Measurements from ENCODE around the gene SCG2. TPM values are rescaled to one million over a fixed set of nuclear protein-coding genes. Genes with fewer than 3 reads are reported as not detected.
"Not testable (repeated sequence)": the region's sequence is repeated elsewhere in the genome, so short reads cannot be mapped to it uniquely, and the experiment has no call there.

Gene SCG2
- total RNA-seq, 2 donors from 2014 or later: 0.56 to 4.9 TPM

GRCh38 chr2:223597076-223597475, 5.1 kb downstream of the SCG2 start:
- no peak overlapping the region for H3K4me3 ChIP-seq
- H3K27ac ChIP-seq: no peak overlapping the region
- ATAC-seq (ENCODE audit: insufficient number of reproducible peaks, low FRiP score, low read depth) (no peak), DNase-seq (ENCODE audit: low spot score) (no peak)
- no peaks in the 10 kb centered on the region for H3K27me3 ChIP-seq (replicated peaks; ENCODE audit: insufficient read depth)
- H3K4me1 ChIP-seq (ENCODE audit: control insufficient read depth in 1 of 2, low read depth in 2 of 2): no peaks in the 10 kb centered on the region
- H3K36me3 ChIP-seq: no peaks in the 10 kb centered on the region
- no peak for TF ChIP-seq CTCF (IDR thresholded peaks at IDR 0.05)
- no peaks in the 10 kb centered on the region for H3K9me3 ChIP-seq

GRCh38 chr2:223596208-223596607, 6.0 kb downstream of the SCG2 start:
- no peak for TF ChIP-seq CTCF (IDR thresholded peaks at IDR 0.05)
- no peaks in the 10 kb centered on the region for H3K4me1 ChIP-seq (ENCODE audit: control insufficient read depth in 1 of 2, low read depth in 2 of 2)
- H3K9me3 ChIP-seq: no peaks in the 10 kb centered on the region
- no peaks in the 10 kb centered on the region for H3K27me3 ChIP-seq (replicated peaks; ENCODE audit: insufficient read depth)
- H3K36me3 ChIP-seq: no peaks in the 10 kb centered on the region
- DNase-seq (ENCODE audit: low spot score) (no peak), ATAC-seq (ENCODE audit: insufficient number of reproducible peaks, low FRiP score, low read depth) (no peak)
- H3K27ac ChIP-seq: no peak overlapping the region
- H3K4me3 ChIP-seq: no peak overlapping the region

GRCh38 chr2:223594831-223595230, 7.3 kb downstream of the SCG2 start:
- no peaks in the 10 kb centered on the region for H3K27me3 ChIP-seq (replicated peaks; ENCODE audit: insufficient read depth)
- no peak overlapping the region for H3K4me3 ChIP-seq
- ATAC-seq (ENCODE audit: insufficient number of reproducible peaks, low FRiP score, low read depth) (no peak), DNase-seq (ENCODE audit: low spot score) (no peak)
- no peaks in the 10 kb centered on the region for H3K4me1 ChIP-seq (ENCODE audit: control insufficient read depth in 1 of 2, low read depth in 2 of 2)
- no peaks in the 10 kb centered on the region for H3K9me3 ChIP-seq
- TF ChIP-seq CTCF (IDR thresholded peaks at IDR 0.05): no peak
- no peaks in the 10 kb centered on the region for H3K36me3 ChIP-seq
- H3K27ac ChIP-seq: no peak overlapping the region

GRCh38 chr2:223594259-223594658, 7.9 kb downstream of the SCG2 start:
- no peak for TF ChIP-seq CTCF (IDR thresholded peaks at IDR 0.05)
- no peaks in the 10 kb centered on the region for H3K36me3 ChIP-seq
- H3K27me3 ChIP-seq (replicated peaks; ENCODE audit: insufficient read depth): no peaks in the 10 kb centered on the region
- no peak overlapping the region for H3K27ac ChIP-seq
- no peak for DNase-seq (ENCODE audit: low spot score)
- no peaks in the 10 kb centered on the region for H3K9me3 ChIP-seq
- no peak overlapping the region for H3K4me3 ChIP-seq
- no peaks in the 10 kb centered on the region for H3K4me1 ChIP-seq (ENCODE audit: control insufficient read depth in 1 of 2, low read depth in 2 of 2)
- no peak for ATAC-seq (ENCODE audit: insufficient number of reproducible peaks, low FRiP score, low read depth)

GRCh38 chr2:223592689-223593088, 9.5 kb downstream of the SCG2 start:
- ATAC-seq (ENCODE audit: insufficient number of reproducible peaks, low FRiP score, low read depth); H3K4me1 ChIP-seq (ENCODE audit: control insufficient read depth in 1 of 2, low read depth in 2 of 2); H3K36me3 ChIP-seq: not testable (repeated sequence)

GRCh38 chr2:223591596-223591995, 10.6 kb downstream of the SCG2 start:
- TF ChIP-seq CTCF (IDR thresholded peaks at IDR 0.05): no peak
- DNase-seq (ENCODE audit: low spot score) (no peak), ATAC-seq (ENCODE audit: insufficient number of reproducible peaks, low FRiP score, low read depth) (no peak)
- H3K9me3 ChIP-seq: no peaks in the 10 kb centered on the region
- no peaks in the 10 kb centered on the region for H3K4me1 ChIP-seq (ENCODE audit: control insufficient read depth in 1 of 2, low read depth in 2 of 2)
- H3K4me3 ChIP-seq: no peak overlapping the region
- no peak overlapping the region for H3K27ac ChIP-seq
- H3K36me3 ChIP-seq: no peaks in the 10 kb centered on the region
- H3K27me3 ChIP-seq (replicated peaks; ENCODE audit: insufficient read depth): no peaks in the 10 kb centered on the region

More at GRCh38 chr2:223592689-223593088, 9.5 kb downstream of the SCG2 start:
- H3K9me3 ChIP-seq; H3K4me3 ChIP-seq; DNase-seq (ENCODE audit: low spot score); H3K27ac ChIP-seq; H3K27me3 ChIP-seq (replicated peaks; ENCODE audit: insufficient read depth): not testable (repeated sequence)

All from thoracic aorta (tissue), 2 donors.